Mucosa of rectum (tissue), 2 donors: ENCODE data around the gene ASB18.

Experiments
- H3K27ac ChIP-seq, 2 donors: one replicate each; pipeline ENCODE4 v1.7.0; 2013; ENCODE audit warnings: inconsistent platforms in 2 of 2, low read depth in 2 of 2, low read length in 2 of 2
- H3K27me3 ChIP-seq, 2 donors: one replicate each; pipeline ENCODE4 v1.7.0; 2013; ENCODE audit warnings: low read length in 2 of 2; ENCODE audit not compliant: control insufficient read depth in 2 of 2, insufficient read depth in 2 of 2
- H3K36me3 ChIP-seq, 2 donors: one replicate each; pipeline ENCODE4 v1.7.0; 2013; ENCODE audit warnings: low read length in 2 of 2; ENCODE audit not compliant: control insufficient read depth in 2 of 2, insufficient read depth in 2 of 2
- H3K4me1 ChIP-seq, 2 donors: one replicate each; pipeline ENCODE4 v1.7.0; 2013; ENCODE audit warnings: low read length in 2 of 2, mild to moderate bottlenecking in 1 of 2; ENCODE audit not compliant: control insufficient read depth in 2 of 2, insufficient read depth in 2 of 2
- H3K4me3 ChIP-seq, 2 donors: one replicate each; pipeline ENCODE4 v1.7.0; 2013; ENCODE audit warnings: low read length in 2 of 2
- H3K9ac ChIP-seq, 2 donors: one replicate each; pipeline ENCODE4 v1.7.0; 2013; ENCODE audit warnings: low read length in 2 of 2, low read depth in 1 of 2, mild to moderate bottlenecking in 1 of 2
- H3K9me3 ChIP-seq, 2 donors: one replicate each; pipeline ENCODE4 v1.7.0; 2013; ENCODE audit warnings: low read length in 2 of 2; ENCODE audit not compliant: control insufficient read depth in 2 of 2
- donor health status: healthy.
- donor health status: Normal muscosa, but diverticular disease.

ASB18 gene

GRCh38 chr2:236236559-236237452, 27.4 kb downstream of the ASB18 start:
- Histone ChIP-seq H3K4me3 (no peak overlapping the region), H3K9ac (no peak overlapping the region), H3K27me3 (peaks cover 27 to 37% of the 10 kb centered on the region in 2 donors), H3K4me1 (no peaks in the 10 kb centered on the region), H3K9me3 (peaks cover 0 to 2% of the 10 kb centered on the region in 2 donors), H3K36me3 (no peaks in the 10 kb centered on the region), H3K27ac (no peak overlapping the region)

DNA sequence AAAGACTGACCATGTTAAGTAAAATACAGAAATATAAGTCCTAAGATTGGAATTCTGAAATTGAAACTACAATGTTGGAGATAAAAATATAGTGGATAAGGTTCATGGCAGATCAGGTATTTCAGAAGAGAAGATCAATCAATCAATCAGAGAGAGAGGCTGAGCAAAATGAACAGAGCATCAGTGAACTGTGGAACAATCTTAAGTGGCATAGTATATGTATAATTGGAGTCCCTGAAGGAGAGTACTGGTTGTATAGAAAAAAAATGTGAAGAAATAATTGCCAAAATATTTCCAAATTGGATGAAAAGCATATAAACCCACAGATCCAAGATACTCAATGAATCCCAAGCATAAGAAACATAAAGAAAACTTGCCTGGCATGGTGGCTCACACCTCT, 35.0 kb downstream of the ASB18 start:
- Histone ChIP-seq H3K27me3 (peaks cover 0 to 3% of the 10 kb centered on the region in 2 donors), H3K9me3 (peaks cover 3 to 4% of the 10 kb centered on the region in 2 donors), H3K27ac (no peak overlapping the region), H3K9ac (no peak overlapping the region), H3K4me3 (no peak overlapping the region), H3K36me3 (no peaks in the 10 kb centered on the region), H3K4me1 (no peaks in the 10 kb centered on the region)

GRCh38 chr2:236223675-236224074, 40.5 kb downstream of the ASB18 start:
- Histone ChIP-seq H3K27ac (no peak overlapping the region), H3K9me3 (peaks cover 0 to under 1% of the 10 kb centered on the region in 2 donors), H3K4me1 (no peaks in the 10 kb centered on the region), H3K36me3 (no peaks in the 10 kb centered on the region), H3K9ac (no peak overlapping the region), H3K27me3 (peaks cover 0 to 4% of the 10 kb centered on the region in 2 donors), H3K4me3 (no peak overlapping the region)

GRCh38 chr2:236221798-236222197, 42.4 kb downstream of the ASB18 start:
- Histone ChIP-seq H3K4me3 (no peak overlapping the region), H3K36me3 (no peaks in the 10 kb centered on the region), H3K27me3 (peaks cover 0 to 4% of the 10 kb centered on the region in 2 donors), H3K27ac (no peak overlapping the region), H3K9ac (no peak overlapping the region), H3K4me1 (no peaks in the 10 kb centered on the region), H3K9me3 (no peaks in the 10 kb centered on the region)

GRCh38 chr2:236219411-236219810, 44.8 kb downstream of the ASB18 start:
- Histone ChIP-seq H3K27ac (no peak overlapping the region), H3K9me3 (no peaks in the 10 kb centered on the region), H3K4me3 (no peak overlapping the region), H3K9ac (no peak overlapping the region), H3K27me3 (peaks cover 0 to 4% of the 10 kb centered on the region in 2 donors), H3K36me3 (no peaks in the 10 kb centered on the region), H3K4me1 (no peaks in the 10 kb centered on the region)

GRCh38 chr2:236217926-236218325, 46.3 kb downstream of the ASB18 start:
- H3K4me3 ChIP-seq = no peak overlapping the region
- peaks cover 0 to 4% of the 10 kb centered on the region in 2 donors for H3K27me3 ChIP-seq
- no peaks in the 10 kb centered on the region for H3K9me3 ChIP-seq
- H3K27ac ChIP-seq = no peak overlapping the region
- no peaks in the 10 kb centered on the region for H3K4me1 ChIP-seq
- no peaks in the 10 kb centered on the region for H3K36me3 ChIP-seq
- no peak overlapping the region for H3K9ac ChIP-seq

GRCh38 chr2:236216711-236217110, 47.5 kb downstream of the ASB18 start:
- Histone ChIP-seq H3K27ac (no peak overlapping the region), H3K36me3 (no peaks in the 10 kb centered on the region), H3K9ac (no peak overlapping the region), H3K4me1 (no peaks in the 10 kb centered on the region), H3K9me3 (no peaks in the 10 kb centered on the region), H3K27me3 (peaks cover 0 to 1% of the 10 kb centered on the region in 2 donors), H3K4me3 (no peak overlapping the region)

DNA sequence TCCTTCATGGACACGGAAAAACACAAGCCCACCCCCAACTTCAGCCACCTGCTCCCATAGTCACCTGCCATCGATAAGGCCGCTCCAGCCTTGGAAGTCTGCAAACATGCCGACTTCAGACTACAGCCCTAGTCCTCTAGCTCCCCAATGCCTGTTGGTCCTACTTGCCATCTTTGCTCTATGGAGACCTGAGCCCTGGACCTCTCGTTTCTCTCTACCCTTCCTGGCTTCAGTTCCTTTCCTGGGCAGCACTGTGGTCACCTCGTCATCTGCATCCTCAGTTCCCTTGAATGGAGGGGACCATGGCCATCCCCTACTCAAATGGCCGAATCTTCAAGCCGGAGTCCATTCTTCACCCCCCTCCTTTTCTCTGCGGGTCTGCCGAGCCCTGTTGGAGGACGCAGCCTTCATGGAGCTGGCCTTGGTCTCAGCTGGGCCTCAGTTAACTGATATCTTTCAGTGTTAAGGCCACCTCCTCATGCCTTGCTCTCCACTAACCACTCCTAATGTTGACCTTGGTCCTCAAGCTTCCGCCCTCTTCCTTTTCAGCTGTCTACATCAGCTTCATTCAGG, 48.4 kb downstream of the ASB18 start:
- no peak overlapping the region for H3K9ac ChIP-seq
- H3K4me1 ChIP-seq = no peaks in the 10 kb centered on the region
- no peaks in the 10 kb centered on the region for H3K9me3 ChIP-seq
- H3K4me3 ChIP-seq = no peak overlapping the region
- no peak overlapping the region for H3K27ac ChIP-seq
- H3K27me3 ChIP-seq = no peaks in the 10 kb centered on the region
- H3K36me3 ChIP-seq = no peaks in the 10 kb centered on the region

- peaks cover 0 to 2% of the 10 kb centered on the region in 2 donors for H3K27me3 ChIP-seq
Observed at GRCh38 chr2:236215196-236215595, 49.0 kb downstream of the ASB18 start.

DNA sequence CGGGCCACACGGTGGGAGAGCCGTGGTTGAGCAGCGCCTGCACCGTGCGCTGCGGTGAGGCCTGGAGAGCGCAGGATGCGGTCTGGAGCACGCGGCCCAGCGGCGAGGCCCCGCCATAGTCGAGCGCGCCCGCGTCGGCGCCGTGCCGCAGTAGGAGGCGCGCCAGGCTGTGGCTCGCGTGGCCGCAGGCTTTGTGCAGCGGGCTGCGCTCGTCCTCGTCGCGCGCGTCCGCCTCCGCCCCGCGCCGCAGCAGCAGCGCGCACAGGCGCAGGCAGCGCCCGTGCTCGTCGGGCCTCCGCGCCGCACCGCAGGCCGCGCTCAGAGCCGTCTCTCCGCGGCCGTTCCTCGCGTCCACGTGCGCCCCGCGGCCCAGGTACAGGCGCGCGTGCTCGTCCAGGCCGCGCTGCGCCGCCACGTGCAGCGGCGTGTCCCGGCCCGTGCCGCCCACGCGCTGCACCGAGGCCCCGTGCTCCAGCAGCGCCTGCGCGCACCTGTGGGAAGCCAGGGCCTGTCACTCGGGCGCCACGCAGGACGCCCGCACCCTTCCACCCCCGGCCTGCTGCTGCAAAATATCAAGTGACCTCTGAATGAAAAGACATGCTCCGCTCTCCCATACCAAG, 49.7 kb downstream of the ASB18 start:
- no peaks in the 10 kb centered on the region for H3K4me1 ChIP-seq
- peaks cover 0 to 2% of the 10 kb centered on the region in 2 donors for H3K27me3 ChIP-seq
- H3K27ac ChIP-seq = no peak overlapping the region
- no peaks in the 10 kb centered on the region for H3K36me3 ChIP-seq
- no peak overlapping the region for H3K9ac ChIP-seq
- no peak overlapping the region for H3K4me3 ChIP-seq
- no peaks in the 10 kb centered on the region for H3K9me3 ChIP-seq

More at GRCh38 chr2:236215196-236215595, 49.0 kb downstream of the ASB18 start:
- Histone ChIP-seq H3K27ac (no peak overlapping the region), H3K9ac (no peak overlapping the region), H3K4me3 (no peak overlapping the region), H3K36me3 (no peaks in the 10 kb centered on the region), H3K9me3 (no peaks in the 10 kb centered on the region), H3K4me1 (no peaks in the 10 kb centered on the region)
